Ovary (tissue), 9 donors: ENCODE measurements around the gene EXO5. TPM values are rescaled to one million over a fixed set of nuclear protein-coding genes. Genes with fewer than 3 reads are reported as not detected.
A peak's percentile ranks its signal among the peaks of the same experiment; 100 is the strongest.

Source experiments
- DNase-seq, 5 donors: peaks; one replicate each; pipeline ENCODE4 v3.0.0-alpha.2; 2019 to 2020
- H3K27ac ChIP-seq, 2 donors: fragments of 200-600 bp; one replicate each; pipeline versions ENCODE4 v1.5.1 to v1.8.0; 2019 to 2022
- H3K27me3 ChIP-seq: fragments of 200-600 bp; one replicate; pipeline ENCODE4 v1.8.0; 2022
- H3K36me3 ChIP-seq: fragments of 200-600 bp; sonication (generic); one replicate; pipeline ENCODE4 v1.5.1; 2019
- H3K4me1 ChIP-seq: one replicate; pipeline ENCODE4 v1.8.1; 2013; ENCODE audit warnings: mild to moderate bottlenecking, moderate library complexity; ENCODE audit not compliant: insufficient read depth
- H3K4me3 ChIP-seq: fragments of 200-600 bp; sonication (generic); one replicate; pipeline ENCODE4 v1.5.1; 2017
- H3K9me3 ChIP-seq, 2 donors: fragments of 200-600 bp in 1 of 2; sonication (generic) in 1 of 2; one replicate each; pipeline versions ENCODE4 v1.5.1 to v1.8.1; 2013 to 2019; ENCODE audit warnings: mild to moderate bottlenecking in 1 of 2, moderate library complexity in 1 of 2
- CTCF ChIP-seq, 3 donors: fragments of 450-650 bp in 2 of 3; fragments of 200-600 bp in 1 of 3; IDR thresholded peaks; one replicate each; pipeline versions ENCODE4 v1.5.1 to v1.8.0; 2016 to 2022; ENCODE audit warnings: antibody characterized with exemption in 3 of 3, mild to moderate bottlenecking in 1 of 3
- EP300 ChIP-seq: sonication (generic); formaldehyde crosslinking; IDR thresholded peaks from one replicate; pipeline ENCODE4 v1.6.1; 2017; ENCODE audit warnings: antibody characterized with exemption
- POLR2A ChIP-seq: fragments of 450-650 bp; IDR thresholded peaks from one replicate; pipeline ENCODE4 v1.6.1; 2017; ENCODE audit warnings: antibody characterized with exemption, mild to moderate bottlenecking, moderate library complexity
- WGBS, 3 donors: extraction: QIAGEN DNeasy Blood & Tissue Kit in 1 of 3; methylation state at CpG; one replicate each; pipeline versions ENCODE4 v1.1.5 to v1.1.7; 2013 to 2017; 5-methylcytosine and 5-hydroxymethylcytosine counted together
- intact Hi-C, 4 donors: fragments of 100-400 bp; cut with DNase I; formaldehyde crosslinking; loops; one replicate each; pipeline versions ENCODE4 v1.11.0 to v1.15.1; 2022 to 2023
- polyA plus RNA-seq, 2 donors: library from polyadenylated mRNA; stranded (reverse); fragments of 200-250 nt in 1 of 2; fragments of 350-450 nt in 1 of 2; fragmentation: Illumina TruSeq in 1 of 2; extraction: RNeasy Lipid Tissue Mini Kit (QIAGEN cat#74804) in 1 of 2; gene quantifications; one replicate each; pipeline ENCODE4 v1.2.3, GENCODE V29; 2013 to 2014
- total RNA-seq, 7 donors: library from RNA; depleted of rRNA in 2 of 7; stranded (reverse); fragments of >200 nt in 2 of 7; fragmentation: NEBNext Ultra II Directional in 3 of 7; extraction: Animal tissue kit (Norgen Biotek cat#: 25700) in 3 of 7; gene quantifications; one replicate each; pipeline versions ENCODE4 v1.1.0 to v1.2.4, GENCODE V29; 2016 to 2023
- donor health status: DM: no; HTN: no; CAD: no; lungs with moderate emphysema.
- donor health status: DM: no; HTN: no; CAD: no.
- donor health status: Bipolar disorder and iron deficiency.
- donor health status: DM: yes; HTN: yes; CAD: no.
- donor health status: DM: no; HTN: no; CAD: no.
- donor health status: DM: yes; HTN: yes; CAD: no.

The EXO5 gene
- total and polyA plus RNA-seq, 9 donors: 3.7 to 8.7 (median 6.7) TPM

- no peaks in the 10 kb centered on the region for H3K36me3 ChIP-seq
- no peak for TF ChIP-seq EP300
- no peak for TF ChIP-seq CTCF (IDR thresholded peaks at IDR 0.05)
- TF ChIP-seq POLR2A: no peak
- H3K27ac ChIP-seq: no peak within 1 kb of the TSS
- WGBS, 3 donors: 0 to 1% (median 1%) methylated on average over 45 to 65 of the region's 65 CpGs
- H3K9me3 ChIP-seq: no peaks in the 10 kb centered on the region
- DNase-seq: peak; percentile 59 to 84 (median 76)
- peaks cover 2% of the 10 kb centered on the region for H3K4me1 ChIP-seq
- intact Hi-C loops: no loop called here
- peak within 1 kb of the TSS; percentile 66 for H3K4me3 ChIP-seq
- no peaks in the 10 kb centered on the region for H3K27me3 ChIP-seq
These were observed 31.5 kb upstream of the EXO5 start, which contains the start of gene ZFP69 for GRCh38 chr1:40476924-40477677. TSS of gene ZFP69 (plus strand) at chr1:40477290. CDS start at chr1:40479362, 2,072 bp downstream.

- no peaks in the 10 kb centered on the region for H3K9me3 ChIP-seq
- TF ChIP-seq POLR2A (no peak), CTCF (IDR thresholded peaks at IDR 0.05) (no peak), EP300 (no peak)
- peak overlapping the region; percentile 66 for H3K4me3 ChIP-seq
- intact Hi-C loops: no loop called here
- H3K36me3 ChIP-seq: no peaks in the 10 kb centered on the region
- peak in 2 of 5 donors; percentile 10 to 34 for DNase-seq
- 0 to 2% (median 1%) methylated on average over 17 of the region's 17 CpGs for WGBS, 3 donors
- H3K27me3 ChIP-seq: no peaks in the 10 kb centered on the region
- H3K4me1 ChIP-seq: peaks cover 2% of the 10 kb centered on the region
- no peak overlapping the region for H3K27ac ChIP-seq
These were observed 30.9 kb upstream of the EXO5 start for GRCh38 chr1:40477678-40478053.

- no peaks in the 10 kb centered on the region for H3K27me3 ChIP-seq
- H3K27ac ChIP-seq: no peak overlapping the region
- no peak for DNase-seq
- 58 to 66% (median 59%) methylated on average over 2 of the region's 2 CpGs for WGBS, 3 donors
- peak overlapping the region; percentile 66 for H3K4me3 ChIP-seq
- no peaks in the 10 kb centered on the region for H3K36me3 ChIP-seq
- intact Hi-C loops: no loop called here
- TF ChIP-seq POLR2A: no peak
- no peak for TF ChIP-seq EP300
- no peak for TF ChIP-seq CTCF (IDR thresholded peaks at IDR 0.05)
- H3K4me1 ChIP-seq: peaks cover 2% of the 10 kb centered on the region
- H3K9me3 ChIP-seq: no peaks in the 10 kb centered on the region
These were observed 30.3 kb upstream of the EXO5 start for GRCh38 chr1:40478276-40478675.

GRCh38 chr1:40479156-40479555 lies 29.4 kb upstream of the EXO5 start:
- Histone ChIP-seq H3K4me1 (peaks cover 2% of the 10 kb centered on the region), H3K27me3 (no peaks in the 10 kb centered on the region), H3K4me3 (no peak overlapping the region), H3K36me3 (no peaks in the 10 kb centered on the region), H3K27ac (no peak overlapping the region), H3K9me3 (peaks cover 0 to 1% of the 10 kb centered on the region in 2 donors)
- intact Hi-C loops: no loop called here
- DNase-seq: no peak
- 86 to 96% (median 88%) methylated on average over 4 of the region's 4 CpGs for WGBS, 3 donors
- TF ChIP-seq CTCF (IDR thresholded peaks at IDR 0.05) (no peak), EP300 (no peak), POLR2A (no peak)
